K562 (cell line): Measurements from ENCODE around the gene ERFL. TPM values are rescaled to one million over a fixed set of nuclear protein-coding genes. Genes with fewer than 3 reads are reported as not detected.

Experiments
- BRD4 ChIP-seq: fragments of 200-600 bp; sonication (generic); IDR thresholded peaks from 2 replicates; pipeline ENCODE4 v1.6.1; 2017; ENCODE audit warnings: inconsistent platforms
- BRD9 ChIP-seq: fragments of 450-650 bp; IDR thresholded peaks from 2 replicates; pipeline ENCODE4 v1.6.1; 2018; ENCODE audit warnings: low read depth; ENCODE audit not compliant: partially characterized antibody
- CBX2 ChIP-seq: fragments of 200-600 bp; sonication (generic); IDR thresholded peaks from one replicate; pipeline ENCODE4 v1.6.1; 2012; ENCODE audit warnings: mild to moderate bottlenecking, low read length, inconsistent platforms; ENCODE audit not compliant: insufficient read depth, poor library complexity, severe bottlenecking
- E2F8 ChIP-seq: fragments of 450-650 bp; IDR thresholded peaks from 2 replicates; pipeline ENCODE4 v1.7.1; 2018; ENCODE audit warnings: mild to moderate bottlenecking, low read depth; ENCODE audit not compliant: partially characterized antibody
- ETV6 ChIP-seq, 3 experiments: fragments of 150-350 bp in 1 of 3; sonication (generic) in 1 of 3; formaldehyde crosslinking in 1 of 3; IDR thresholded peaks; 2 replicates each; pipeline versions ENCODE4 v1.6.1 to v1.8.0; 2014 to 2022; ENCODE audit warnings: borderline replicate concordance in 2 of 3, low read depth in 2 of 3, antibody characterized with exemption in 1 of 3, low read length in 1 of 3, mild to moderate bottlenecking in 1 of 3, missing genetic modification reagents in 1 of 3
- GABPB1 ChIP-seq: sonication (generic); formaldehyde crosslinking; IDR thresholded peaks from 2 replicates; pipeline ENCODE4 v1.8.0; 2022; ENCODE audit warnings: mild to moderate bottlenecking, missing genetic modification reagents
- GMEB1 ChIP-seq: fragments of 250-450 bp; sonication (Bioruptor Pico); IDR thresholded peaks from 2 replicates; pipeline ENCODE4 v1.4.0; 2020; ENCODE audit warnings: mild to moderate bottlenecking
- ILF3 ChIP-seq: fragments of 450-650 bp; IDR thresholded peaks from 2 replicates; pipeline ENCODE4 v1.6.1; 2018; ENCODE audit warnings: antibody characterized with exemption, mild to moderate bottlenecking, moderate library complexity, borderline replicate concordance
- KDM4B ChIP-seq, 2 experiments: fragments of 450-650 bp in 1 of 2; sonication (generic) in 1 of 2; IDR thresholded peaks; 2 replicates each; pipeline ENCODE4 v1.6.1; 2016 to 2017; ENCODE audit warnings: borderline replicate concordance in 2 of 2, antibody characterized with exemption in 1 of 2, low read depth in 1 of 2, mild to moderate bottlenecking in 1 of 2
- KLF16 ChIP-seq: IDR thresholded peaks from 2 replicates; pipeline ENCODE4 v1.6.1; 2016; ENCODE audit warnings: antibody characterized with exemption
- NBN ChIP-seq: fragments of 450-650 bp; IDR thresholded peaks from 2 replicates; pipeline ENCODE4 v1.6.1; 2016; ENCODE audit warnings: low read depth, mild to moderate bottlenecking
- NFIX ChIP-seq: fragments of 250-450 bp; sonication (Bioruptor Pico); IDR thresholded peaks from 2 replicates; pipeline ENCODE4 v1.4.0; 2020; ENCODE audit warnings: low read depth, mild to moderate bottlenecking, moderate library complexity
- POLR2H ChIP-seq: IDR thresholded peaks from 2 replicates; pipeline ENCODE4 v1.6.1; 2016; ENCODE audit warnings: missing genetic modification characterization, low read depth, mild to moderate bottlenecking, control low read depth, missing compliant biosample characterization, moderate library complexity
- SIX5 ChIP-seq, 2 experiments: IDR thresholded peaks; 2 replicates each; pipeline ENCODE4 v1.6.1; 2011; ENCODE audit warnings: low read length in 2 of 2, borderline replicate concordance in 1 of 2, low read depth in 1 of 2, mild to moderate bottlenecking in 1 of 2, moderate library complexity in 1 of 2; ENCODE audit not compliant: insufficient read depth in 1 of 2
- ZKSCAN1 ChIP-seq: fragments of 150-350 bp; IDR thresholded peaks from 2 replicates; pipeline ENCODE4 v1.6.1; 2016; ENCODE audit warnings: low read depth, low read length
- polyA plus RNA-seq, 8 experiments: library from polyadenylated mRNA; depleted of rRNA in 4 of 8; stranded (reverse) in 5 of 8; unstranded in 3 of 8; fragments of >200 nt; fragmentation: Nextera tagmentation in 2 of 8; fragmentation: Illumina TruSeq in 1 of 8; extraction: Ambion mirVana in 2 of 8; extraction: Trizol in 1 of 8; gene quantifications; 2 replicates each; pipeline versions ENCODE4 v1.2.1 to v1.2.3, GENCODE V29; 2011 to 2014; ENCODE audit warnings: inconsistent platforms in 1 of 8, missing spikeins in 1 of 8
- total RNA-seq, 7 experiments: library from RNA; depleted of rRNA in 6 of 7; stranded (reverse); fragments of >200 nt in 6 of 7; fragmentation: Illumina TruSeq in 2 of 7; extraction: Trizol in 2 of 7; gene quantifications; 2 replicates each; pipeline versions ENCODE4 v1.2.1 to v1.2.3, GENCODE V29; 2011 to 2021; ENCODE audit warnings: low replicate concordance in 1 of 7
- TF ChIP-seq, protein P1 (sequence below): sonication (generic); formaldehyde crosslinking; IDR thresholded peaks from 2 replicates; pipeline ENCODE4 v1.9.0; 2022; ENCODE audit warnings: mild to moderate bottlenecking, missing genetic modification reagents
- TF ChIP-seq, protein P2 (sequence below): fragments of 250-450 bp; sonication (Bioruptor Pico); IDR thresholded peaks from 2 replicates; pipeline ENCODE4 v1.4.0; 2020; ENCODE audit warnings: mild to moderate bottlenecking, moderate library complexity, borderline replicate concordance

ERFL gene
- total and polyA plus RNA-seq, 9 of the 15 experiments (the other 6 are each of a cell fraction or from before 2014, with no cell fraction given): 0.07 to 0.75 (median 0.32) TPM; not detected in 4

DNA sequence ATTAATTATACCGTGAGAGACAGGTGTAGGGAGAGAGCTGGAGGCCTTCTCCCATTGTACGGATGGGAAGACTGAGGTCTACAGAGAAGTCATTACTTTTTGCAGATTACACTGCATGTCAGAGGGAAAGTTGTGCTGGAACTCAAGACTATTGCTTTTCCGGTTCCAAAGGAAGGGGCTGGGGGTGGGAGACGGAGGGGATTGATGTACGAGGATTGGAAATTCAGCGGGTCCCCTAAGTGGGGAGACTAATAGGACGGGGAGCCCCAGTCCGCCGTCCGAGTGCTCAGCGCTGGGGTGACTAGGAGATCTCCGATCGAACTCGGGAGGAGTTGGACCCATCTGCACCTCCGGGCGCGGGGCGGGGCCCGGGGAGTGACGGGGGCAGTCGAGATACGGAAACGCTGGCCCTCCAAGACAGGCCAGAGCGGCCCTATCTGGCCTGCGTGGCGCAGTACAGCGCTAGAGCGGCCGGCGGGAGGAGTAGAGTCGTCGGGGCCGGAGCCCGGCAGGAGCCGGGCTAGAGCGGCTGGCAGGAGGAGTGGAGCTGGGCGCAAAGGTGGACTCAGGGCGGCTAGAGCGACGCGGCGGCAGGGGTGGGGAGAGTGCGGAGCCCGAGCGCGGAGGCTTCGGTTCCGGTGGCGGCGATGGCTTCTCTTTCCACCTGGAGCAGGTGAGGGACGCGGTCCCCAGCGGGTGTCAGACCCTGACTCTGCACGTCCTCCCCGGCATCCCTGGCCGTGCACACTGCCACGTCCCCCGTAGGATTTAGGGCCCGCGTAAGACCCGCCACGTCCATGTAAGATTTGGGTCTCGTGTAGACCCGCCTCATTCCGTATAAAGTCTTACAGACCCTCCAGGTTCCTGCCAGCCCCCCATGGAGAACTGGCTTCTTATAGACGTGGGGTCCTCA, 44.2 kb downstream of the ERFL start (continued):
- TF ChIP-seq GMEB1 (CRISPR knock-in tag): peak; percentile 82
- TF ChIP-seq NFIX (CRISPR knock-in tag): no peak
- TF ChIP-seq NBN: peak; percentile 88; the same call in 1 of the 2 replicates
- TF ChIP-seq KDM4B (IDR thresholded peaks at IDR 0.05; ENCODE audit: borderline replicate concordance in 2 of 2, low read depth in 1 of 2): peak in 1 of 2 experiments; percentile 86; a peak in 1 of 4 replicates
- TF ChIP-seq CBX2: no peak
- TF ChIP-seq BRD9: peak; percentile 72
- TF ChIP-seq SIX5 (IDR thresholded peaks at IDR 0.05; ENCODE audit: borderline replicate concordance in 1 of 2, insufficient read depth in 1 of 2, low read depth in 1 of 2, low read length in 2 of 2): peak; percentile 14 to 34; a peak in 1 of 4 replicates
- TF ChIP-seq ZKSCAN1: peak; percentile 59; the same call in 1 of the 2 replicates
- TF ChIP-seq E2F8: peak; percentile 80
- TF ChIP-seq ILF3: no peak
- TF ChIP-seq BRD4: 0 out of 2 replicates have a peak, but pooled peaks have one; percentile 32
- TF ChIP-seq GABPB1 (CRISPR knock-in tag): peak; percentile 60; the same call in 1 of the 2 replicates
- TF ChIP-seq, protein P1, sequence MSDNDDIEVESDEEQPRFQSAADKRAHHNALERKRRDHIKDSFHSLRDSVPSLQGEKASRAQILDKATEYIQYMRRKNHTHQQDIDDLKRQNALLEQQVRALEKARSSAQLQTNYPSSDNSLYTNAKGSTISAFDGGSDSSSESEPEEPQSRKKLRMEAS: 0 out of 2 replicates have a peak, but pooled peaks have one; percentile 8
- no peak for TF ChIP-seq KLF16
- TF ChIP-seq, protein P2, sequence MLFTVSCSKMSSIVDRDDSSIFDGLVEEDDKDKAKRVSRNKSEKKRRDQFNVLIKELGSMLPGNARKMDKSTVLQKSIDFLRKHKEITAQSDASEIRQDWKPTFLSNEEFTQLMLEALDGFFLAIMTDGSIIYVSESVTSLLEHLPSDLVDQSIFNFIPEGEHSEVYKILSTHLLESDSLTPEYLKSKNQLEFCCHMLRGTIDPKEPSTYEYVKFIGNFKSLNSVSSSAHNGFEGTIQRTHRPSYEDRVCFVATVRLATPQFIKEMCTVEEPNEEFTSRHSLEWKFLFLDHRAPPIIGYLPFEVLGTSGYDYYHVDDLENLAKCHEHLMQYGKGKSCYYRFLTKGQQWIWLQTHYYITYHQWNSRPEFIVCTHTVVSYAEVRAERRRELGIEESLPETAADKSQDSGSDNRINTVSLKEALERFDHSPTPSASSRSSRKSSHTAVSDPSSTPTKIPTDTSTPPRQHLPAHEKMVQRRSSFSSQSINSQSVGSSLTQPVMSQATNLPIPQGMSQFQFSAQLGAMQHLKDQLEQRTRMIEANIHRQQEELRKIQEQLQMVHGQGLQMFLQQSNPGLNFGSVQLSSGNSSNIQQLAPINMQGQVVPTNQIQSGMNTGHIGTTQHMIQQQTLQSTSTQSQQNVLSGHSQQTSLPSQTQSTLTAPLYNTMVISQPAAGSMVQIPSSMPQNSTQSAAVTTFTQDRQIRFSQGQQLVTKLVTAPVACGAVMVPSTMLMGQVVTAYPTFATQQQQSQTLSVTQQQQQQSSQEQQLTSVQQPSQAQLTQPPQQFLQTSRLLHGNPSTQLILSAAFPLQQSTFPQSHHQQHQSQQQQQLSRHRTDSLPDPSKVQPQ: no peak
- TF ChIP-seq ETV6 (IDR thresholded peaks at IDR 0.05; ENCODE audit: borderline replicate concordance in 1 of 2, low read depth in 2 of 2, low read length in 1 of 2): peak; percentile 44 to 79; a peak in 3 of 4 replicates
- no peak for TF ChIP-seq ETV6 (CRISPR knock-in tag; IDR thresholded peaks at IDR 0.05; ENCODE audit: borderline replicate concordance)
- TF ChIP-seq POLR2H (tag): peak; percentile 60
